UCSD-AML1 (cell line): ENCODE results near the gene SLC35G6.

Source experiments
- DNase-seq: peaks from one replicate; lab custom pipeline; 2025; ENCODE audit not compliant: unreplicated experiment; lab: John Stamatoyannopoulos, UW

The SLC35G6 gene

DNA sequence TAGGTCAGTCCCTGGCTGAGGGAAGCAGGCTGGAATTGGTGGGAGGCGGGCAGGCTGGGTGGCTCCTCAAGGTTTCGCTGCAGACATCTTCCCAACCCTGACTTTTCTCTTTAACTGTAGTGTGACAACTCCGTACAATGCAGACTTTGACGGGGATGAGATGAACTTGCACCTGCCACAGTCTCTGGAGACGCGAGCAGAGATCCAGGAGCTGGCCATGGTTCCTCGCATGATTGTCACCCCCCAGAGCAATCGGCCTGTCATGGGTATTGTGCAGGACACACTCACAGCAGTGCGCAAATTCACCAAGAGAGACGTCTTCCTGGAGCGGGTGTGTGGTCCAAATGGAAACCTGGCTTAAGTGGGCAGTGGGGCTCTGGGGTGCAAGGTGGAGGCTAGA is 17.9 kb downstream of the SLC35G6 start:
- DNase-seq = no peak

GRCh38 chr17:7501729-7502128 is 20.5 kb downstream of the SLC35G6 start:
- DNase-seq = no peak

DNA sequence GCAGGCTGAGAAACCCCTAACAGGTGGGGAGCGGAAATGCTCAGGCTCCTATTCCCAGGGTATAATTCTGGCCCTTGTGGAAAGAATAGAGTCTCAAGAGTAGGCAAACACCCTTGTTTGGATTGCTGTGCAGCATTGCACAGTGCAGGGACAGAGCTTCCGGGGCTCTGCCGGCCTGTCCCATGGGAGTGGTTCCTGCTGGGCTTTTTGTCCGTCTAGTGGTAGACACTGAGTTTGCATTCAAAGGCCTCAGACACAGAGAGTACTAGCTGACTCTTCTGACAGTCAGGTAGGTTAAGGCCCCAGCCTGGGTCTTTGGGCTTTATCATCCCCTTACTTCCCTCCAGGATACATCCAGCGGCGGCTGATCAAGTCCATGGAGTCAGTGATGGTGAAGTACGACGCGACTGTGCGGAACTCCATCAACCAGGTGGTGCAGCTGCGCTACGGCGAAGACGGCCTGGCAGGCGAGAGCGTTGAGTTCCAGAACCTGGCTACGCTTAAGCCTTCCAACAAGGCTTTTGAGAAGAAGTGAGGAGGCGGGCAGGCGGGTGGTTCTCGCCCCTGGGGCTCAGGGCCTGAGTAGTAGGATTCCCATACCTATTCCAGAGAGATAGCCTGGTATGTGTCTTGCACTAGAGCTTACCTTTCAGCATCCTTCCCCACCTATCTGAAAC is 21.1 kb downstream of the SLC35G6 start:
- DNase-seq = no peak

GRCh38 chr17:7502987-7503386 is 21.7 kb downstream of the SLC35G6 start:
- DNase-seq = peak; percentile 28

- DNase-seq = no peak
Measured at GRCh38 chr17:7503521-7503920, 22.3 kb downstream of the SLC35G6 start.

GRCh38 chr17:7508145-7508544 is 26.9 kb downstream of the SLC35G6 start:
- no peak for DNase-seq

DNA sequence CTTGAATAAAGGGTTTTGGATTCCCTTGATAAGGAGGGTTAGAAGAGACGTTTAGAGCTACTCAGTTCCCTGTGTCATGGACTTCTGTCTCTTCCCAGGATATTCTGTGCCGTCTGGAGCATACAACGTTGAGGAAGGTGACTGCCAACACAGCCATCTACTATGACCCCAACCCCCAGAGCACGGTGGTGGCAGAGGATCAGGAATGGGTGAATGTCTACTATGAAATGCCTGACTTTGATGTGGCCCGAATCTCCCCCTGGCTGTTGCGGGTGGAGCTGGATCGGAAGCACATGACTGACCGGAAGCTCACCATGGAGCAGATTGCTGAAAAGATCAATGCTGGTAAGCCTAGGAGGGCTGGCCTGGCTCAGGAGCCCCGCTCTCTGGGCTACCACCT is 27.6 kb downstream of the SLC35G6 start:
- no peak for DNase-seq

- DNase-seq = no peak
Measured at GRCh38 chr17:7509937-7510336, 28.7 kb downstream of the SLC35G6 start.

- DNase-seq = no peak
Measured at GRCh38 chr17:7511108-7511507, 29.9 kb downstream of the SLC35G6 start.

GRCh38 chr17:7512105-7512504 is 30.9 kb downstream of the SLC35G6 start:
- no peak for DNase-seq

DNA sequence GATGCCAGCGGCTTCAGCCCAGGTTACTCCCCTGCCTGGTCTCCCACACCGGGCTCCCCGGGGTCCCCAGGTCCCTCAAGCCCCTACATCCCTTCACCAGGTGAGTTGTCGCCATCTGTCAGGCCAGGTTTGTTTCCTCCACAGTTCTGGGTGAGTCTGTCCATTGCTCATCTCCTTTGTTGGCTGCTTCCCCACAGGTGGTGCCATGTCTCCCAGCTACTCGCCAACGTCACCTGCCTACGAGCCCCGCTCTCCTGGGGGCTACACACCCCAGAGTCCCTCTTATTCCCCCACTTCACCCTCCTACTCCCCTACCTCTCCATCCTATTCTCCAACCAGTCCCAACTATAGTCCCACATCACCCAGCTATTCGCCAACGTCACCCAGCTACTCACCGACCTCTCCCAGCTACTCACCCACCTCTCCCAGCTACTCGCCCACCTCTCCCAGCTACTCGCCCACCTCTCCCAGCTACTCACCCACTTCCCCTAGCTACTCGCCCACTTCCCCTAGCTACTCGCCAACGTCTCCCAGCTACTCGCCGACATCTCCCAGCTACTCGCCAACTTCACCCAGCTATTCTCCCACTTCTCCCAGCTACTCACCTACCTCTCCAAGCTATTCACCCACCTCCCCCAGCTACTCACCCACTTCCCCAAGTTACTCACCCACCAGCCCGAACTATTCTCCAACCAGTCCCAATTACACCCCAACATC is 31.7 kb downstream of the SLC35G6 start:
- DNase-seq = no peak

- no peak for DNase-seq
Measured at GRCh38 chr17:7513850-7514419, 32.7 kb downstream of the SLC35G6 start.

DNA sequence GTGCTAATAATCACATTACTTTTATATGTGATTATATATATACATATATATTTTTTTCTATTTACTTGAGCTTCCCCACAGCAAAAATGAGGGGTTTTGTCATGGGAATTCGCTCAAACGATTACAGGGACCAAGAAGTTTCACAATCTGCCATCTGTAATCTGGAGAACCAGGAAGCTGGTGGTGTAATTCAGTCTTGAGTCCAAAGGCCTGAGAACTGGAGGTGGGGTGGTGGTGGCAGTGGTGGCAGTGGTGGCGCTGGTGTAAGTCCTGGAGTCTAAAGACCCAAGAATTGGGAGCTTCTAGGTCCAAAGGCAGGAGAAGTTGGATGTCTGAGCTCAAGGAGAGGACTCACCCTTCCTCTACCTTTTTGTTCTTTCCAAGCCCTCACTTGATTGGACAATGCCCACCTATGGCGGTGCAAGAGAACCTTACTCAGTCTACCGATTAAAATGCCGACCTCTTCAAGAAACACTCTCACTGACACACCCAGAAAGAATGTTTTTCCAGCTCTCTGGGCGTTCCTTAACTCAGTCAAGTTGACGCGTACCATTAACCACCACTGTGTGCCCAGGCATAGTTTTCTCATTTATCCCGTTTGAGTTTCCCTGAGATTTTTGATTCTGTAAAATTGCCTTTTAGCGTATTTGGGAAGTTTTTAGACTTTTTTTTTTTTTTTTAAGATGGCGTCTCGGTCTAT is 34.8 kb downstream of the SLC35G6 start:
- no peak for DNase-seq

GRCh38 chr17:7523033-7523432 is 41.8 kb downstream of the SLC35G6 start:
- DNase-seq = peak; percentile 48

DNA sequence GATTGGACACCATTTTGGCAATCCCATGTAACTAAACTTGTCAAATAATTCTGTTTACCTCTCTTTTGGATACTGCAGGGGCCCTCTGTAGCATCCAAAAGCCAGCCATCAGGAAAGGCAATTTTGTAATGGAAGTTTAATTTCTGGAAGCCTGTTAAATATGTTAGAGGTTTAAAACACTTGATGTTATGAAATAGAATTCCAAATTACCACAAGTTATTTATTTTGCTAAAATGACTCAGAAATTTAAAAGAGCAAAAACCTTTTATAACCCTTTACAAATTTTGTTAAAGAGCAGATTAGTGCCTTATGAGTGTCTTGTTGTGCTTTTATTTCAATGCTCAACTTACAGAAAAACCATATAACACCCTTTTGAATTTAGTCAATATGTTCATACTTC is 47.6 kb downstream of the SLC35G6 start:
- DNase-seq = no peak

DNA sequence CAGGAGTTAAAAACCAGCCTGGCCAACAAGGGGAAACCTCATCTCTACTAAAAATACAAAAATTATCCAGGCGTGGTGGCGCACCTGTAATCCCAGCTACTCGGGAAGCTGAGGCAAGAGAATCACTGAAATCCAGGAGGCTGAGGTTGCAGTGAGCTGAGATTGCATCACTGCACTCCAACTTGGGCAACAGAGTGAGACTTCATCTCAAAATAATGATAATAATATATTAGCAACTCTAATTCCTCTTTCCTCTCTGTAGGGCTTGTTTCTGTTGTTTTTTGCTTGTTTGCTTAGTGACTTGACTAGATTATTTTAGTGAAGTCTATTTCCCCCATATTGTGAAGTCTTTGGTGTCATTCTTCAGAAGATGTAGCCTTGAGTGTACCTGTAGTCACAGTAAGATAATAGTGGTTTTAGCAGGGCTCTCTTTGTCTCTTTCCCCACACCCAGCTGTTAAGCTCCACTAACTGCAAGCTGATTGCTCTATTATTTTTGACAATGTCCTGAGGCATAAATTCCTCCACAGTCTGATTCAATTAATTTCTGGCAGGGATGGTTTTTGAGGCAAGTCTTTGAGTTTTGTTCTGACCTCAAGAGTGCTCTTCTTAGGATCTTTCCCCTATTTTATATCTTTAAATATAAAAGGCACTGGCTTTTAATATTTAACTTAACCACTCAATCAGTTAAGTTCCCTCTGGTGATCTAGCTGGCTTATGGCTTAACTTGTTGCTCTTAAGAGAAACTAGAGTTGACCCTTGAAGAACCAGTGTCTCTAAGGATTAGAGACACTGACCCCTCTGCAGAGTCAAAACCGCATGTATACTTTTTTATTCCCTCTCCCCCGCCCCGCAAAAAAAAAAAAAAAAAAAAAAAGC is 49.0 kb downstream of the SLC35G6 start:
- no peak for DNase-seq
